Caco-2 (cell line): Measurements from ENCODE around the gene JKAMP. TPM values are rescaled to one million over a fixed set of nuclear protein-coding genes. Genes with fewer than 3 reads are reported as not detected.

Experiments used
- BruUV-seq: library from RNA; stranded (reverse); fragments of 400-500 nt; replicated peaks from 2 replicates; lab custom pipeline; 2021; lab: Mats Ljungman, UMichigan
- CTCF ChIA-PET: fragments of 300-600 bp; sonication (Branson Sonifier 250); formaldehyde crosslinking; loops from one replicate; lab custom pipeline; 2022; ENCODE audit warnings: antibody characterized with exemption; lab: Charles Lee
- POLR2A ChIA-PET: fragments of 300-600 bp; sonication (Branson Sonifier 250); formaldehyde crosslinking; loops from one replicate; lab custom pipeline; 2022; ENCODE audit warnings: antibody characterized with exemption; lab: Charles Lee
- DNase-seq, 2 experiments: peaks; one replicate each; pipeline versions ENCODE4 v3.0.0 to v3.0.0-alpha.2; 2020 to 2022
- H3K27me3 ChIP-seq: replicated peaks from 2 replicates; pipeline ENCODE4 v1.6.0; 2011; ENCODE audit warnings: low read length; ENCODE audit not compliant: control insufficient read depth, insufficient read depth
- H3K36me3 ChIP-seq: 2 replicates; pipeline ENCODE4 v1.5.1; 2011; ENCODE audit warnings: low read length; ENCODE audit not compliant: control insufficient read depth, insufficient read depth
- H3K4me1 ChIP-seq: fragments of 250-450 bp; sonication (Bioruptor Pico); 2 replicates; pipeline ENCODE4 v1.5.1; 2020; ENCODE audit warnings: mild to moderate bottlenecking
- H3K4me3 ChIP-seq: 2 replicates; pipeline ENCODE4 v1.5.1; 2011; ENCODE audit warnings: low read depth, mild to moderate bottlenecking, control low read depth, low read length
- H3K9me3 ChIP-seq: fragments of 250-450 bp; sonication (Bioruptor Pico); 2 replicates; pipeline ENCODE4 v1.5.1; 2020; ENCODE audit warnings: mild to moderate bottlenecking, moderate library complexity
- H3K27ac Mint-ChIP-seq: one replicate; pipeline ENCODE4 v1.8.0; 2022; ENCODE audit warnings: mixed read lengths; ENCODE audit not compliant: unreplicated experiment
- H3K27me3 Mint-ChIP-seq: one replicate; pipeline ENCODE4 v1.8.0; 2022; ENCODE audit warnings: mixed read lengths; ENCODE audit not compliant: insufficient read depth, unreplicated experiment
- H3K36me3 Mint-ChIP-seq: one replicate; pipeline ENCODE4 v1.8.0; 2022; ENCODE audit warnings: mild to moderate bottlenecking, mixed read lengths; ENCODE audit not compliant: insufficient read depth, unreplicated experiment
- H3K4me1 Mint-ChIP-seq: one replicate; pipeline ENCODE4 v1.8.0; 2022; ENCODE audit warnings: low read depth, mixed read lengths; ENCODE audit not compliant: unreplicated experiment
- H3K4me3 Mint-ChIP-seq: one replicate; pipeline ENCODE4 v1.8.0; 2022; ENCODE audit warnings: mild to moderate bottlenecking, moderate library complexity, mixed read lengths; ENCODE audit not compliant: unreplicated experiment
- H3K9me3 Mint-ChIP-seq: one replicate; pipeline ENCODE4 v1.8.0; 2022; ENCODE audit warnings: mixed read lengths; ENCODE audit not compliant: unreplicated experiment
- intact Hi-C: fragments of 100-400 bp; cut with micrococcal nuclease; formaldehyde crosslinking; loops from one replicate; pipeline ENCODE4 v1.10.0; 2022; ENCODE audit not compliant: unreplicated experiment
- total RNA-seq: library from RNA; stranded (reverse); gene quantifications from 2 replicates; pipeline ENCODE4 v1.2.3, GENCODE V29; 2022
- TF ChIP-seq, protein P1 (sequence below), 2 experiments: fragments of 200-600 bp in 1 of 2; IDR thresholded peaks; 1 replicate in 1 of 2; 2 replicates in 1 of 2; pipeline versions ENCODE4 v1.5.1 to v1.8.0; 2011 to 2022; ENCODE audit warnings: antibody characterized with exemption in 1 of 2, control low read depth in 1 of 2, inconsistent platforms in 1 of 2, low read depth in 1 of 2, low read length in 1 of 2, mild to moderate bottlenecking in 1 of 2, moderate library complexity in 1 of 2; ENCODE audit not compliant: insufficient read depth in 1 of 2, severe bottlenecking in 1 of 2, unreplicated experiment in 1 of 2

JKAMP gene
- total RNA-seq, 1 experiment from 2014 or later: 24.7 TPM

DNA sequence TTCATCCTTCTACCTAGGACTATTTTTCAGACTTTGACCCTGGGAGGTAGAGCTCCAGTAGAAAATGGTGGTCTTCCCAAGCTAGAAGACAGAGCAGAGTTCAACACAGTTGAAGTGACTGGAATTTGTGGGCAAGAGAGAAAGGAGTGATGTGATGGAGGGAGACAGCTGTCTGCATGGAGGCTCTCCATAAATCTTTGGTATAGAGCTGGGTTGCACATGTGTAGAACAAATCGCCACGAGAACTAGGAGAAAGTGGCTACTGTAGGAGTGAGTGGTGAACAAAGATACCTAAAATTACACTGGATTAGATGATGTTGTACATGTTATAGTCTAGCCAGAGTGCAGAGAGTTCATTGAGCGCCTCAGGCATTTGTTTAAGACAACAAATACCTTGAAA lies 33.6 kb upstream of the JKAMP start:
- POLR2A ChIA-PET: no interaction called here
- Histone ChIP-seq H3K36me3 (no peaks in the 10 kb centered on the region), H3K4me3 (no peak overlapping the region), H3K27me3 (no peaks in the 10 kb centered on the region), H3K4me1 (no peaks in the 10 kb centered on the region), H3K9me3 (no peaks in the 10 kb centered on the region)
- Mint-ChIP-seq H3K27ac (no peak overlapping the region), H3K4me3 (no peak overlapping the region), H3K4me1 (no peaks in the 10 kb centered on the region), H3K36me3 (no peaks in the 10 kb centered on the region), H3K27me3 (no peaks in the 10 kb centered on the region), H3K9me3 (no peaks in the 10 kb centered on the region)
- CTCF ChIA-PET: no interaction called here
- TF ChIP-seq, protein P1, sequence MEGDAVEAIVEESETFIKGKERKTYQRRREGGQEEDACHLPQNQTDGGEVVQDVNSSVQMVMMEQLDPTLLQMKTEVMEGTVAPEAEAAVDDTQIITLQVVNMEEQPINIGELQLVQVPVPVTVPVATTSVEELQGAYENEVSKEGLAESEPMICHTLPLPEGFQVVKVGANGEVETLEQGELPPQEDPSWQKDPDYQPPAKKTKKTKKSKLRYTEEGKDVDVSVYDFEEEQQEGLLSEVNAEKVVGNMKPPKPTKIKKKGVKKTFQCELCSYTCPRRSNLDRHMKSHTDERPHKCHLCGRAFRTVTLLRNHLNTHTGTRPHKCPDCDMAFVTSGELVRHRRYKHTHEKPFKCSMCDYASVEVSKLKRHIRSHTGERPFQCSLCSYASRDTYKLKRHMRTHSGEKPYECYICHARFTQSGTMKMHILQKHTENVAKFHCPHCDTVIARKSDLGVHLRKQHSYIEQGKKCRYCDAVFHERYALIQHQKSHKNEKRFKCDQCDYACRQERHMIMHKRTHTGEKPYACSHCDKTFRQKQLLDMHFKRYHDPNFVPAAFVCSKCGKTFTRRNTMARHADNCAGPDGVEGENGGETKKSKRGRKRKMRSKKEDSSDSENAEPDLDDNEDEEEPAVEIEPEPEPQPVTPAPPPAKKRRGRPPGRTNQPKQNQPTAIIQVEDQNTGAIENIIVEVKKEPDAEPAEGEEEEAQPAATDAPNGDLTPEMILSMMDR (IDR thresholded peaks at IDR 0.05; ENCODE audit: insufficient read depth in 1 of 2, low read depth in 1 of 2, low read length in 1 of 2, severe bottlenecking in 1 of 2, unreplicated experiment in 1 of 2): no peak
- BruUV-seq: no TSS peak
- intact Hi-C loops: no loop called here
- no peak for DNase-seq

DNA sequence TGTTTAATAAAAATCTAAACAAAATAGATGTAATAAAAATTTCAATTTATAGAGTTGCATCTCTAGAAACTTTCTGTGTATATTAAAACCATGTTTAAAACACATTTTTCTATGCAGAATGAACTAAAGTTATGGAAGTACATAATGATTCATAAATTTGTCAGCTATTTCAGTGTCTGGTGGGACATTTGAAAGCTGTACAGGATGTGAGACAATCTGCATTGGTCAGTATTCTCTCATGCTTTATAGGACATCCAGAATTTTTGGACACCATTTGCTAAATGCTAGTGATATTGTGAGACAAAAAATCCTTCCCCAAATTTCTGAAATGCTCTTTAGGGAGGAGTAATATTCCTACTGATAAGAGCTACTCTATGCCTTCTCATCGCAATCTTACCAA lies 32.5 kb upstream of the JKAMP start:
- Mint-ChIP-seq H3K27ac (no peak overlapping the region), H3K4me3 (no peak overlapping the region), H3K36me3 (no peaks in the 10 kb centered on the region), H3K27me3 (no peaks in the 10 kb centered on the region), H3K4me1 (no peaks in the 10 kb centered on the region), H3K9me3 (no peaks in the 10 kb centered on the region)
- TF ChIP-seq, protein P1 (IDR thresholded peaks at IDR 0.05; ENCODE audit: insufficient read depth in 1 of 2, low read depth in 1 of 2, low read length in 1 of 2, severe bottlenecking in 1 of 2, unreplicated experiment in 1 of 2): no peak
- Histone ChIP-seq H3K27me3 (no peaks in the 10 kb centered on the region), H3K4me1 (no peaks in the 10 kb centered on the region), H3K9me3 (no peaks in the 10 kb centered on the region), H3K4me3 (no peak overlapping the region), H3K36me3 (no peaks in the 10 kb centered on the region)
- CTCF ChIA-PET: no interaction called here
- no TSS peak for BruUV-seq
- POLR2A ChIA-PET: no interaction called here
- no peak for DNase-seq
- intact Hi-C loops: no loop called here

DNA sequence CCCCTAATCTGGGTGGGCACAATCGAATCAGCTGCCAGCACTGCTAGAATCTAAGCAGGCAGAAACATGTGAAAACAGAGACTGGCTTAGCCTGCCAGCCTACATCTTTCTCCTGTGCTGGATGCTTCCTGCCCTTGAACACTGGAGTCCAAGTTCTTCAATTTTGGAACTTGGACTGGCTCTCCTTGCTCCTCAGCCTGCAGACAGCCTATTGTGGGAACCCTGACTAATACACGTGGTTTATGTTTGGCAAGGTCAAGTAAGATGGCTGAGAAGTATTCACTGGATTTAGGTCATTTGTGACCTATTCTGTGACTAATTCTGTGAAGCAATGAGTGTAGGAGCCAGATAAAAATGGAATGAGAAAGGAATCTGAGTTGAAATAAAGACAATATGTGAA lies 30.2 kb upstream of the JKAMP start:
- POLR2A ChIA-PET: no interaction called here
- TF ChIP-seq, protein P1 (IDR thresholded peaks at IDR 0.05; ENCODE audit: insufficient read depth in 1 of 2, low read depth in 1 of 2, low read length in 1 of 2, severe bottlenecking in 1 of 2, unreplicated experiment in 1 of 2): no peak
- no peaks in the 10 kb centered on the region for H3K4me1 Mint-ChIP-seq
- intact Hi-C loops: no loop called here
- Histone ChIP-seq H3K36me3 (no peaks in the 10 kb centered on the region), H3K4me3 (no peak overlapping the region), H3K9me3 (no peaks in the 10 kb centered on the region), H3K4me1 (no peaks in the 10 kb centered on the region; the same call in 1 of the 2 replicates), H3K27me3 (no peaks in the 10 kb centered on the region)
- H3K27ac Mint-ChIP-seq: no peak overlapping the region
- no peaks in the 10 kb centered on the region for H3K9me3 Mint-ChIP-seq
- no peaks in the 10 kb centered on the region for H3K36me3 Mint-ChIP-seq
- no peak for DNase-seq
- CTCF ChIA-PET: no interaction called here
- H3K27me3 Mint-ChIP-seq: no peaks in the 10 kb centered on the region
- no peak overlapping the region for H3K4me3 Mint-ChIP-seq
- BruUV-seq: no TSS peak
